Spleen (tissue), 7 donors: ENCODE data around the gene RPP14.

ENCODE experiments used
- CTCF ChIP-seq, 11 experiments: fragments of 200-600 bp in 7 of 11; fragments of 450-650 bp in 4 of 11; sonication (generic) in 4 of 11; IDR thresholded peaks in 8 of 11; conservative IDR thresholded peaks in 3 of 11; 1 replicate in 7 of 11; 2 replicates in 4 of 11; pipeline versions ENCODE4 v1.4.0 to v1.8.0; 2016 to 2021; ENCODE audit warnings: antibody characterized with exemption in 11 of 11, inconsistent platforms in 4 of 11, mild to moderate bottlenecking in 1 of 11
- POLR2A ChIP-seq, 3 donors: fragments of 450-650 bp; IDR thresholded peaks; one replicate each; pipeline ENCODE4 v1.5.1; 2017; ENCODE audit warnings: antibody characterized with exemption in 3 of 3, mild to moderate bottlenecking in 1 of 3
- donor health status: DM: no; HTN: no; CAD: no; lungs with moderate emphysema.
- donor health status: DM: no; HTN: no; CAD: no.
- donor health status: DM: no; HTN: no; CAD: no.

- TF ChIP-seq CTCF (IDR thresholded peaks at IDR 0.05 in 8 of 11, conservative IDR thresholded peaks at IDR 0.05 in 3 of 11): no peak
- TF ChIP-seq POLR2A (IDR thresholded peaks at IDR 0.05): no peak
Observed at GRCh38 chr3:58335652-58335947, 29.6 kb downstream of the RPP14 start.
